Activated naive CD4-positive, alpha-beta T cell treated with anti-CD3 and anti-CD28 coated beads for 36 hours (primary cell): ENCODE measurements around the gene CAPN8. TPM values are rescaled to one million over a fixed set of nuclear protein-coding genes. Genes with fewer than 3 reads are reported as not detected.

Source experiments
- CTCF ChIA-PET: fragments of 350-600 bp; sonication (Branson Sonifier 250); formaldehyde crosslinking; loops from one replicate; lab custom pipeline; 2021; ENCODE audit warnings: antibody characterized with exemption; lab: Charles Lee
- DNase-seq: peaks from one replicate; pipeline ENCODE4 v3.0.0-alpha.2; 2020
- H3K27ac Mint-ChIP-seq: one replicate; pipeline ENCODE4 v1.8.0; 2021; ENCODE audit warnings: mild to moderate bottlenecking, mixed read lengths
- H3K27me3 Mint-ChIP-seq: one replicate; pipeline ENCODE4 v1.8.0; 2021; ENCODE audit warnings: low read depth, mixed read lengths
- H3K36me3 Mint-ChIP-seq: one replicate; pipeline ENCODE4 v1.8.0; 2021; ENCODE audit warnings: low read depth, mixed read lengths
- H3K4me1 Mint-ChIP-seq: one replicate; pipeline ENCODE4 v1.8.0; 2021; ENCODE audit warnings: low read depth, mixed read lengths
- H3K4me3 Mint-ChIP-seq: one replicate; pipeline ENCODE4 v1.8.0; 2021; ENCODE audit warnings: mild to moderate bottlenecking, moderate library complexity, mixed read lengths
- H3K9me3 Mint-ChIP-seq: one replicate; pipeline ENCODE4 v1.8.0; 2021; ENCODE audit warnings: mixed read lengths
- intact Hi-C: fragments of 100-400 bp; cut with micrococcal nuclease; formaldehyde crosslinking; loops from one replicate; pipeline ENCODE4 v1.15.1; 2023
- total RNA-seq, 2 experiments: library from RNA; stranded (reverse); gene quantifications; one replicate each; pipeline ENCODE4 v1.2.3, GENCODE V29; 2021

The CAPN8 gene
- total RNA-seq = not detected

DNA sequence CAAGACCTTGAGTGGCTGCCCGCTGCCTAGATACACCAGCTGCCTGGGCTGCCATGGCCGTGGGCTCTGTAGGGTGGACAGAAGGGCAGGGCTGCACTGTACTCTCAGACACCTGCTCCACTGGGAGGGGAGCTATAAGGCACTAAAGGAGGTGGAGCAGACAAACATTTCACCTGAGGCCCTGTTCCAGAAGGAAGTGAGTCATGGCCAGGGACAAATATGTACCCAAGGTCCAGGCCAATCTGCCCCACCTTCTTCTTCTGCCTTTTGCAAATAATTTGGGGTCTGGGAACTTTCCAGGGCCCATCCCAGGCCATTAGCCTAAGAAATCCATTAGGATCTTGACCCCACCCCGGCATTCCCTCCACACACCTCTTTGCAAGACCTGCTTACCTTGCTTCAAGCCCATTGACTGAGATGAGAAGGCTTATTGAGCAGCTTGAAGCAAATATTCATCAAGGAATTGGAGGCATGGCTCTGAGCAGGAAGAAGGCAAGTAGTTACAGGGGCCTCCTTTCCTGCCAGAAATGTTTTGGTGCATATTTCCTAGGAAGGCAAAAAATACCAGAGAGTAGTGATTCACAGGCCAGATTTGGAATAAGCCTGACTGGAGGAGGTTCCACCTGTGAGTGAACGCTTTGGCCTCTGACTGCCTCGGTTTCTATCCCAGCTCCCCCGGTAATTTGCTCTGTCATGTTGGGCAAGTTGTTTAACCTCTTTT is at the start of gene CAPN8:
Gene CAPN8 (minus strand): TSS at position 110 of the 721 bp plus-strand sequence. CDS start 55 bp downstream, at position 55.
- H3K9me3 Mint-ChIP-seq = no peaks in the 10 kb centered on the region
- no peak within 1 kb of the TSS for H3K4me3 Mint-ChIP-seq
- no peak within 1 kb of the TSS for H3K27ac Mint-ChIP-seq
- DNase-seq = no peak
- H3K4me1 Mint-ChIP-seq = peaks cover 2% of the 10 kb centered on the region
- intact Hi-C loops = no loop called here
- H3K27me3 Mint-ChIP-seq = no peaks in the 10 kb centered on the region
- CTCF ChIA-PET = interaction anchor here (1.2 to 1.3 kb wide), 2 partner anchors 22 to 584 kb away, joined by 3 to 4 read pairs; no protein-coding TSS in a partner anchor
- H3K36me3 Mint-ChIP-seq = no peaks in the 10 kb centered on the region

DNA sequence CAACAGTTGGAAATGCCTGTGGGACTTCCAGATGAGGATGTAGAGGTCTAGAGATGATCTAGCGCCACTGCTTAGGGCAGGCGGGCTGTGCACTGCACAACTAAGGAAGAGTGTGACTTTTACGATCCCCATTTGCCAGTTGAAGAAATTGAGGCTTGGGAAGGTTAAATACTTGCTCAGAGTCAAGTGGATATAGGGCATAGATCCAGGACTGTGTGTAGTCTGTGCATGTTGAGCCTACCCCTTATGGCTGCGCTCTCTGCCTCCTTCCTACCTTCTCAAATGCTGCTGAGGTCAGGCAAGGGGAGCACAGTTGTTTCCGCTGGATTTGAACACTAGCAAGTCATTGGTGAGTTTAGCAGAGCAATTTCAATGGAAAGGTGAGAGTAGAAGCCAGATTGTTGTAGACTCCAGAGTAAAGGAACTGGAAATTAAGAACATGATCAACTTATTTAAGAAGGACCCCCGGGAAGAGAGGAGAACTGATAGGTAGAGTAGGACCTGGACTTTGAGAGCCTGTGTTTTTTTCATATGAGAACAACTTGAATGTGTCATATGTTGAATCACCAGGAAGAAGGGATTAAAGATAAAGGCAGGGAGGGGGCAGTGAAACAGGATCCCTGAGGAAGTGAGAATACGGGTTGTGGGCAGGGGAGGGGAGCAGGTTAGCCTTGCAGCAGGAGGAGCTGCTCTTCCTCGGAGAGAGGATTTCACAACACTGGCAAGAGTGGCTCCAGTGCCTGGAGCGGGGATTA is 49.5 kb upstream of the CAPN8 start:
- Mint-ChIP-seq H3K36me3 (no peaks in the 10 kb centered on the region), H3K4me3 (no peak overlapping the region), H3K27ac (no peak overlapping the region), H3K4me1 (peaks cover 63% of the 10 kb centered on the region), H3K27me3 (no peaks in the 10 kb centered on the region), H3K9me3 (no peaks in the 10 kb centered on the region)
- DNase-seq = no peak
- CTCF ChIA-PET = interaction anchor here (2.1 kb wide), 1 partner anchor 35 kb away, joined by 10 read pairs; no protein-coding TSS in a partner anchor
- intact Hi-C loops = loop anchor here (1.0 to 5.0 kb wide), 2 partner anchors 61 to 467 kb away; partner anchors contain the start of gene DEGS1

- no peak overlapping the region for H3K4me3 Mint-ChIP-seq
- H3K9me3 Mint-ChIP-seq = no peaks in the 10 kb centered on the region
- CTCF ChIA-PET = no interaction called here
- H3K36me3 Mint-ChIP-seq = no peaks in the 10 kb centered on the region
- DNase-seq = no peak
- H3K4me1 Mint-ChIP-seq = peaks cover 63% of the 10 kb centered on the region
- no peak overlapping the region for H3K27ac Mint-ChIP-seq
- intact Hi-C loops = loop anchor here (1.0 to 5.0 kb wide), 2 partner anchors 62 to 468 kb away; partner anchors contain the start of gene DEGS1
- no peaks in the 10 kb centered on the region for H3K27me3 Mint-ChIP-seq
Measured at GRCh38 chr1:223714421-223714724, 48.9 kb upstream of the CAPN8 start.

DNA sequence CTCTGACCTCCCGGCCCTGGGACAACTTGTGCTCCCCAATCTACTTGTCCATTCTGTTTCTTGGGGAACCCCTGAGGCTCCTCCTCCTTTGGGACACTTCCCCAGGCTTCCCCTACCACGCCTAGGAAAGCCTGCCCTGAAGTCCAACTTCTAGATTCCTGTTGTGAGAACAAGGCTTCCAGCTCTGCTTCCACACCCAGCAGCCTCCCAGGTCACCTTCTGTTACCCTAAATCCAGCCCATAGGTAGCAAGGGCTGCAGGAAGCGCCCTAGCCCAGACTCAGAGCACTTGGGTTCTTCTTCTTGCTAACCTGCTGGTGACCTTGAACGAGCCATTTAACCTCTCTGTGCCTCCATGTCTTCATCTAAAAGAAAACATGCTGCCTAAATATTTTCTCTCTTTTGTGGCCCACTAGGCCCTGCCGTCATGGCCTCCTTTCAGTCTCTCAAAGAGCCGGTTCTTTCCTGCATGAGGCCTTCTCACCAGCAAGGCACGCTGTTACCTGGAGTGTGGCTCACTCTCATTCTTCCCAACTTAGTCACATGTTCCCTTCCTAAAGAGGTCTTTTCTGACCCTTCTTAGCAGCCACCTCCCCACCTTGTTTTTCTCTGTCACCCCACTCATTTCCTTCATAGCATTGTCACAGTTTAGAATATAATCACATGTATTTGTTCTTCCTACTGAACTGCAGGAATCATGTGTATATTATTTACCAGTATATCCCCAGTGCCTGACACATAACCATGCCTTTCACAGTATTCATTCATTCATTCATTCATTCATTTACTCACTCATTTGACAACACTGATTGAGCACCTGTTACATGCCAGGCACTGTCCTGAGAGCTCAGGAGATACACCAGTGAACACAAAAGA is 48.3 kb upstream of the CAPN8 start:
- intact Hi-C loops = loop anchor here (1.0 to 5.0 kb wide), 4 partner anchors 13 to 469 kb away; partner anchors contain the start of genes DEGS1 and TP53BP2
- H3K9me3 Mint-ChIP-seq = no peaks in the 10 kb centered on the region
- peak overlapping the region; percentile 75 for H3K4me3 Mint-ChIP-seq
- H3K4me1 Mint-ChIP-seq = peaks cover 63% of the 10 kb centered on the region
- H3K36me3 Mint-ChIP-seq = no peaks in the 10 kb centered on the region
- CTCF ChIA-PET = interaction anchor here (0.6 to 3.9 kb wide), 3 partner anchors 9 to 36 kb away, joined by 3 to 37 read pairs (median 4); no protein-coding TSS in a partner anchor
- peak overlapping the region; percentile 29 for H3K27ac Mint-ChIP-seq
- no peaks in the 10 kb centered on the region for H3K27me3 Mint-ChIP-seq
- DNase-seq = peak; percentile 16

DNA sequence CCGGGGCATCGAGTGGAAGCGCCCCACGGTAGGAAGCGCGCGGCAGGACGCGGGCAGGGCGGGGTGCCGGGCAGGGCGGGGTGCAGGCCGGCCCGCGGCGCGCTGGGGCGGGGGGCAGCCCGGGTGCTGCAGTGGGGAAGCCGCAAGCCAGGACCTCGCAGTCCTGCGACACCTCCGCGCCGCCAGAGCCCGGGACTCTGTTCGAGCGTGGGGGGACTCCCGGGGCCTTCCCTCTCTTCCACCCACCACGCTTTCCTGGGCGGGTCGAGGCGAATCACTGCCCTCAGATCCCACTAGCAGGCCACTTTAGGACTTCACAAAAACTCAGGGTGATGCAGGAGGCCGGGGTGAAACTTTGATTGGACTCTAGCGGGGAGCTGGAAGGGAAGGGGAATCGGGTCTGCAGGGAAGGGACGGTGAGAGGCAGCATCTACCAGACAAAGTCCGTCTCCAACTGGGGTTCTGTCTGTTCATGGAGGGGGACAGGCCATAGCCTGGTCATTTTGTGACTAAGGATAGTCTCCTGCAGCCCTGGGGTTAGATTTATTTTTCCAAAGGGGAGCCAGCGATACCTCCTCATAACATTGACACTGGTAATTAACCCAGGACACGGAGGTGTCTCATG is 47.5 kb upstream of the CAPN8 start:
- H3K4me1 Mint-ChIP-seq = peaks cover 56% of the 10 kb centered on the region
- peak overlapping the region; percentile 75 for H3K4me3 Mint-ChIP-seq

GRCh38 chr1:223712194-223712849 is 46.8 kb upstream of the CAPN8 start, which contains the start of gene CAPN2:
Gene CAPN2 (plus strand): TSS chr1:223712539. CDS start chr1:223712641, 102 bp downstream.
- peak; percentile 65 for DNase-seq
- CTCF ChIA-PET = interaction anchor here (0.6 to 3.9 kb wide), 6 partner anchors 9 to 63 kb away, joined by 3 to 37 read pairs (median 4); no protein-coding TSS in a partner anchor
- peaks cover 52% of the 10 kb centered on the region for H3K4me1 Mint-ChIP-seq

More for the DNA sequence above, 47.5 kb upstream of the CAPN8 start:
- Mint-ChIP-seq H3K9me3 (no peaks in the 10 kb centered on the region), H3K27ac (peak overlapping the region; percentile 41), H3K27me3 (no peaks in the 10 kb centered on the region), H3K36me3 (no peaks in the 10 kb centered on the region)
- intact Hi-C loops = loop anchor here (1.0 to 5.0 kb wide), 4 partner anchors 14 to 469 kb away; partner anchors contain the start of genes DEGS1 and TP53BP2
- DNase-seq = peak; percentile 57
- CTCF ChIA-PET = interaction anchor here (0.6 to 3.9 kb wide), 4 partner anchors 10 to 37 kb away, joined by 3 to 37 read pairs (median 10); no protein-coding TSS in a partner anchor

DNA sequence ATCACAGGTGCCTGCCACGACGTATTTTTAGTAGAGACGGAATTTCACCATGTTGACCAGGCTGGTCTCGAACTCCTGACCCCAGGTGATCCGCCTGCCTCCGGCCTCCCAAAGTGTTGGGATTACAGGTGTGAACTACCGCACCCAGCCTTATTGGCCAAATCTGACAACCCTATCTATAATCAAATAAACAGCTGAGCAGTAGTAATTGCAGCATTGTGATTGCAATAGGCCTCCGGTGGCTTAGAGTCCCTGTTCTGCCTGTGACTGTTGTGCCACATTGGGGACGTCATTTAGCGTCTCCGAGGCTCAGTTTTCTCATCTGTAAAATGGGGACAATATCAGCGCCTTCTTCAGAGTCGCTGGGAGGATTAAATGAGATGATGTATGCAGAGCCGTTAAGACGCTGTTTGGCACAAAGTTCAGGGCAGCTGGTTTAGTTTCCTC is 46.3 kb upstream of the CAPN8 start:
- intact Hi-C loops = loop anchor here (1.0 to 5.0 kb wide), 4 partner anchors 15 to 471 kb away; partner anchors contain the start of genes DEGS1 and TP53BP2
- Mint-ChIP-seq H3K9me3 (no peaks in the 10 kb centered on the region), H3K27me3 (no peaks in the 10 kb centered on the region), H3K27ac (no peak overlapping the region), H3K4me3 (peak overlapping the region; percentile 51), H3K36me3 (no peaks in the 10 kb centered on the region), H3K4me1 (peaks cover 48% of the 10 kb centered on the region)
- CTCF ChIA-PET = interaction anchor here (0.6 to 3.9 kb wide), 6 partner anchors 10 to 63 kb away, joined by 3 to 37 read pairs (median 3); no protein-coding TSS in a partner anchor
- DNase-seq = no peak

More at GRCh38 chr1:223712194-223712849, 46.8 kb upstream of the CAPN8 start, which contains the start of gene CAPN2:
- Mint-ChIP-seq H3K27ac (peak within 1 kb of the TSS; percentile 41), H3K9me3 (no peaks in the 10 kb centered on the region), H3K36me3 (no peaks in the 10 kb centered on the region), H3K4me3 (peak within 1 kb of the TSS; percentile 75), H3K27me3 (no peaks in the 10 kb centered on the region)
- intact Hi-C loops = loop anchor here (1.0 to 5.0 kb wide), 4 partner anchors 14 to 470 kb away; partner anchors contain the start of genes DEGS1 and TP53BP2

DNA sequence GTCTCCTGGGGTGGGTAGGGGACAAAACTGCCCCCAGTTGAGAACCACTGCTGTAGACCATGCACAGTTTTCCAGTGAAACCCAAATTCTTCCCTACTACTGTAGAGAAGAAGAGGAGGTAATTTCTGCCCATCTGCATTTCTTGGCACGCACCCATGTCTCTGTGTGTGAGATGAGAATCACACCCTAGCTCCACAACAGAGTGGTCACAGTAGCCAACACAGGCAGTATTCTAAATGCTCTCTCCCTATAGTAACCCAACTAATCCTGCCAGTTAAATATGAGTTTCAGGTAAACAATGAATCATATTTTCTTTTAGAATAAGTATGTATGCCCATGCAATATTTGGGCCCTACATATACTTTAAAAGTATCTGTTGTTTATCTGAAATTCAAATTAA is 45.7 kb upstream of the CAPN8 start:
- Mint-ChIP-seq H3K27ac (no peak overlapping the region), H3K36me3 (no peaks in the 10 kb centered on the region), H3K9me3 (no peaks in the 10 kb centered on the region), H3K27me3 (no peaks in the 10 kb centered on the region), H3K4me3 (no peak overlapping the region), H3K4me1 (peaks cover 42% of the 10 kb centered on the region)
- intact Hi-C loops = loop anchor here (5.0 kb wide), 1 partner anchor 471 kb away; the partner anchor contains the start of gene DEGS1
- no peak for DNase-seq
- CTCF ChIA-PET = interaction anchor here (0.7 to 3.9 kb wide), 5 partner anchors 9 to 1944 kb away, joined by 3 to 37 read pairs (median 4); no protein-coding TSS in a partner anchor

GRCh38 chr1:223710179-223711133 is 45.0 kb upstream of the CAPN8 start:
- Mint-ChIP-seq H3K4me1 (peaks cover 35% of the 10 kb centered on the region), H3K4me3 (no peak overlapping the region), H3K27me3 (no peaks in the 10 kb centered on the region), H3K9me3 (no peaks in the 10 kb centered on the region), H3K27ac (no peak overlapping the region), H3K36me3 (no peaks in the 10 kb centered on the region)
- CTCF ChIA-PET = interaction anchor here (0.7 to 3.9 kb wide), 5 partner anchors 8 to 1945 kb away, joined by 3 to 37 read pairs (median 4); no protein-coding TSS in a partner anchor
- intact Hi-C loops = loop anchor here (5.0 kb wide), 1 partner anchor 472 kb away; the partner anchor contains the start of gene DEGS1
- no peak for DNase-seq
